OCI-LY7 (cell line): ENCODE results near the gene FADS3.
A peak's percentile ranks its signal among the peaks of the same experiment; 100 is the strongest.

Experiments
- EZH2phosphoT487 ChIP-seq: fragments of 200-600 bp; sonication (generic); IDR thresholded peaks from 2 replicates; pipeline ENCODE4 v1.6.1; 2018; ENCODE audit warnings: low read depth, borderline replicate concordance, mild to moderate bottlenecking, mixed run types, antibody characterized with exemption, low read length, moderate library complexity, mixed read lengths
- TF ChIP-seq, protein P1 (sequence below): fragments of 200-600 bp; sonication (generic); conservative IDR thresholded peaks from 2 replicates; pipeline ENCODE4 v1.5.1; 2014; ENCODE audit warnings: mild to moderate bottlenecking, antibody characterized with exemption, low read length, moderate library complexity, mixed read lengths

DNA sequence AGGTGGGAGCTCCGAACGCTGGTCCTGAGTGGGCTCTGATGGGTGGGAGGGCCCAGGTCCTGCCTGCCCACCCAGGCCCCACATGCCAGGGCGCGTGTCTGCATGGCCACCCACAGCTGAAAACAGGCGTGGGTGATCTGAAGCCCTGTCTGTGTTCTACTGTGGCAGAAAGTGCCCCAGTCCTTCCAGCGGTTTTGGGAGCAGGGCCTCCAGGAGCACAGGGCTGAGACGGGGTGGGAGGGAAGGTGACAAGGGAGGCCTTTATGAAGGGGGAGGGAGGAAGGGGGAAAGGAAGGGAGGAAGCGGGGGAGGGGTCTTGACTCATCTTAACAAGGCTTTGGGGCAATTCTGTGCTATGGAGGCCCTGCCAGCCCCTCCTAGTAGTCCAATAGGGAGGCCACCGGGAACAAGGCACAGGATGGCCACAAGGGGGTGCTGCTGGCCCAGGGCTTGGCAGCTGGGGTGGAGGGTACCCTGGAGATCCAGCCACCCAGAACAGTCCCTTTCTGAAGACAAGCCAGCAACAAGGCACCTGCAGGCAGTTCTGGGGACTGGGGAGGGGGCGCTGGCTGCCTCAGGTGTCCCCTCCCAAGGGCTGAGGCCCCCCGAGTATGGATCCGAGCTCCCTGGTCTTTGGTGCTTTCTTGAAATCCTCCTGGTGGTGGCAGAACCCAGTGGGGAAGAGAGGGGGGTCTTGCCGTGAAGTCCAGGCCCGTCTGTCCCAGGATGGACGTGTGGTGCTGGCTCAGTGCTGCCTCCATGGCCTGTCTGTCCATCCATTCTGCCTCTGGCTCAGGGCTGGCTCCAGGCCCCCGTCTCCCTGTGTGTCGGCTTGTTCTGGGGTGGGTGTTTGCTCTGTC is 6.3 kb upstream of the FADS3 start:
- TF ChIP-seq, protein P1, sequence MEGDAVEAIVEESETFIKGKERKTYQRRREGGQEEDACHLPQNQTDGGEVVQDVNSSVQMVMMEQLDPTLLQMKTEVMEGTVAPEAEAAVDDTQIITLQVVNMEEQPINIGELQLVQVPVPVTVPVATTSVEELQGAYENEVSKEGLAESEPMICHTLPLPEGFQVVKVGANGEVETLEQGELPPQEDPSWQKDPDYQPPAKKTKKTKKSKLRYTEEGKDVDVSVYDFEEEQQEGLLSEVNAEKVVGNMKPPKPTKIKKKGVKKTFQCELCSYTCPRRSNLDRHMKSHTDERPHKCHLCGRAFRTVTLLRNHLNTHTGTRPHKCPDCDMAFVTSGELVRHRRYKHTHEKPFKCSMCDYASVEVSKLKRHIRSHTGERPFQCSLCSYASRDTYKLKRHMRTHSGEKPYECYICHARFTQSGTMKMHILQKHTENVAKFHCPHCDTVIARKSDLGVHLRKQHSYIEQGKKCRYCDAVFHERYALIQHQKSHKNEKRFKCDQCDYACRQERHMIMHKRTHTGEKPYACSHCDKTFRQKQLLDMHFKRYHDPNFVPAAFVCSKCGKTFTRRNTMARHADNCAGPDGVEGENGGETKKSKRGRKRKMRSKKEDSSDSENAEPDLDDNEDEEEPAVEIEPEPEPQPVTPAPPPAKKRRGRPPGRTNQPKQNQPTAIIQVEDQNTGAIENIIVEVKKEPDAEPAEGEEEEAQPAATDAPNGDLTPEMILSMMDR: peak; percentile 88
- no peak for TF ChIP-seq EZH2phosphoT487
